PC-3 (cell line): ENCODE measurements around the gene GUCA2A.

Source experiments
- EZH2 ChIP-seq: fragments of 300-600 bp; sonication (generic); IDR thresholded peaks from one replicate; pipeline ENCODE4 v1.6.1; 2017; ENCODE audit warnings: antibody characterized with exemption, mild to moderate bottlenecking, low read length; ENCODE audit not compliant: unreplicated experiment
- EZH2phosphoT487 ChIP-seq: fragments of 300-600 bp; sonication (generic); IDR thresholded peaks from 2 replicates; pipeline ENCODE4 v1.6.1; 2018; ENCODE audit warnings: mild to moderate bottlenecking, antibody characterized with exemption, low read length, borderline replicate concordance
- TF ChIP-seq, protein P1 (sequence below): fragments of 300-600 bp; sonication (generic); conservative IDR thresholded peaks from 2 replicates; pipeline ENCODE4 v1.5.1; 2017; ENCODE audit warnings: antibody characterized with exemption, low read depth, mild to moderate bottlenecking, low read length

DNA sequence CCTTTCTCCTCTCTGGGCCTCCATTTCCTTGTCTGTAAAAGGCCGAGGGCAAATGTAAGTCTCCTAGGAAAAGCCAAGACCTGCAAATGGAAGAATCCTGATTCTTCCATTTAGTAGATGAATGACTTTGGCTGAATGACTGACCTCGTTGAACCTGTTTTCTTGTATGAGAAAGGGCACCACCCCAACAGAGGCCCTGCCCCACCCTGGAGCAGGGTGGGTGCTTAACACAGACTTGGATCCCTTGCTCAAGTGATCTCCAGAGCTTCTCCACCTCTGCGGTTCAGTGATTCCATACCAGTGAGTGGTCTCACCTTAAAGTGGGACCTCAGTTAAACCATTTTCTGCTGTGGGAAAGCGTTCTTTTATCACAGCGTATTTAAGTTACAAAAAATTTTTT is 50.3 kb downstream of the GUCA2A start:
- TF ChIP-seq EZH2phosphoT487 (no peak), EZH2 (no peak)
- TF ChIP-seq, protein P1, sequence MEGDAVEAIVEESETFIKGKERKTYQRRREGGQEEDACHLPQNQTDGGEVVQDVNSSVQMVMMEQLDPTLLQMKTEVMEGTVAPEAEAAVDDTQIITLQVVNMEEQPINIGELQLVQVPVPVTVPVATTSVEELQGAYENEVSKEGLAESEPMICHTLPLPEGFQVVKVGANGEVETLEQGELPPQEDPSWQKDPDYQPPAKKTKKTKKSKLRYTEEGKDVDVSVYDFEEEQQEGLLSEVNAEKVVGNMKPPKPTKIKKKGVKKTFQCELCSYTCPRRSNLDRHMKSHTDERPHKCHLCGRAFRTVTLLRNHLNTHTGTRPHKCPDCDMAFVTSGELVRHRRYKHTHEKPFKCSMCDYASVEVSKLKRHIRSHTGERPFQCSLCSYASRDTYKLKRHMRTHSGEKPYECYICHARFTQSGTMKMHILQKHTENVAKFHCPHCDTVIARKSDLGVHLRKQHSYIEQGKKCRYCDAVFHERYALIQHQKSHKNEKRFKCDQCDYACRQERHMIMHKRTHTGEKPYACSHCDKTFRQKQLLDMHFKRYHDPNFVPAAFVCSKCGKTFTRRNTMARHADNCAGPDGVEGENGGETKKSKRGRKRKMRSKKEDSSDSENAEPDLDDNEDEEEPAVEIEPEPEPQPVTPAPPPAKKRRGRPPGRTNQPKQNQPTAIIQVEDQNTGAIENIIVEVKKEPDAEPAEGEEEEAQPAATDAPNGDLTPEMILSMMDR = no peak
